Mammary epithelial cell (primary cell): ENCODE measurements around the gene PLA2G2F.

Experiments used
- CTCF ChIP-seq, 2 donors: IDR thresholded peaks in 1 of 2; conservative IDR thresholded peaks in 1 of 2; 2 replicates each; pipeline ENCODE4 v1.5.1; 2011 to 2012; ENCODE audit warnings: inconsistent platforms in 2 of 2, low read length in 2 of 2, mild to moderate bottlenecking in 2 of 2, control low read depth in 1 of 2, low read depth in 1 of 2; ENCODE audit not compliant: insufficient read depth in 1 of 2; ENCODE audit errors: extremely low read depth in 1 of 2
- EZH2 ChIP-seq: IDR thresholded peaks from 2 replicates; pipeline ENCODE4 v1.6.1; 2012; ENCODE audit warnings: low read length, inconsistent platforms, borderline replicate concordance

GRCh38 chr1:20126041-20126805, 12.9 kb upstream of the PLA2G2F start:
- TF ChIP-seq CTCF (conservative IDR thresholded peaks at IDR 0.05 in 1 of 2, IDR thresholded peaks at IDR 0.05 in 1 of 2; ENCODE audit: extremely low read depth in 1 of 2, insufficient read depth in 1 of 2, low read depth in 1 of 2, low read length in 2 of 2) (no peak), EZH2 (no peak)
